CD4-positive, alpha-beta T cell treated with Interleukin-15 for 1 hour (primary cell): Measurements from ENCODE around the gene SLC25A3.
"Not testable (repeated sequence)": the region's sequence is repeated elsewhere in the genome, so short reads cannot be mapped to it uniquely, and the experiment has no call there.

ENCODE experiments used
- DNase-seq: peaks from one replicate; pipeline ENCODE4 v3.0.0-alpha.2; 2020

Gene SLC25A3

GRCh38 chr12:98595243-98595988, 1.9 kb downstream of the SLC25A3 start:
- no peak for DNase-seq

- DNase-seq: not testable (repeated sequence)
These were observed 3.8 kb downstream of the SLC25A3 start for GRCh38 chr12:98597313-98597712.

GRCh38 chr12:98601924-98602323, 8.4 kb downstream of the SLC25A3 start:
- DNase-seq: no peak

GRCh38 chr12:98606359-98606988, 13.0 kb downstream of the SLC25A3 start:
- DNase-seq: no peak

GRCh38 chr12:98610596-98610995, 17.1 kb downstream of the SLC25A3 start:
- no peak for DNase-seq

- no peak for DNase-seq
These were observed 19.3 kb downstream of the SLC25A3 start for GRCh38 chr12:98612696-98613334.

GRCh38 chr12:98618952-98619351, 25.5 kb downstream of the SLC25A3 start:
- no peak for DNase-seq

- DNase-seq: no peak
These were observed 42.3 kb downstream of the SLC25A3 start for GRCh38 chr12:98635657-98636323.

GRCh38 chr12:98637068-98637467, 43.6 kb downstream of the SLC25A3 start:
- no peak for DNase-seq

- DNase-seq: no peak
These were observed 44.5 kb downstream of the SLC25A3 start for GRCh38 chr12:98638009-98638408.

GRCh38 chr12:98639491-98639890, 46.0 kb downstream of the SLC25A3 start:
- no peak for DNase-seq

GRCh38 chr12:98642801-98643200, 49.3 kb downstream of the SLC25A3 start:
- DNase-seq: not testable (repeated sequence)

- DNase-seq: no peak
These were observed 50.9 kb downstream of the SLC25A3 start for GRCh38 chr12:98644433-98644711.

- peak; percentile 94 for DNase-seq
These were observed 51.5 kb downstream of the SLC25A3 start, which contains the start of the genes APAF1 and IKBIP for GRCh38 chr12:98644712-98645571. TSS of gene APAF1 (plus strand) at chr12:98645290. CDS start at chr12:98648360, 3,070 bp downstream. TSS of gene IKBIP (minus strand) at chr12:98644788. CDS start at chr12:98644701, 87 bp downstream.

GRCh38 chr12:98645572-98646067, 52.1 kb downstream of the SLC25A3 start:
- no peak for DNase-seq

- DNase-seq: no peak
These were observed 53.0 kb downstream of the SLC25A3 start for GRCh38 chr12:98646294-98647090.

- DNase-seq: no peak
These were observed 57.8 kb downstream of the SLC25A3 start for GRCh38 chr12:98651328-98651727.

GRCh38 chr12:98653866-98654493, 60.5 kb downstream of the SLC25A3 start:
- DNase-seq: no peak
